IMR-90 (cell line): ENCODE results near the gene KMT2B. TPM values are rescaled to one million over a fixed set of nuclear protein-coding genes. Genes with fewer than 3 reads are reported as not detected.

Experiments used
- ATAC-seq: fragments of 200-7000 bp; cut with Tn5 transposase; 2 replicates; pipeline ENCODE4 v1.9.1; 2020; ENCODE audit warnings: low read depth, mild to moderate bottlenecking, moderate library complexity
- BruUV-seq: library from RNA; stranded (reverse); fragments of 400-500 nt; replicated peaks from 2 replicates; lab custom pipeline; 2021; lab: Mats Ljungman, UMichigan
- CTCF ChIA-PET: fragments of 300-600 bp; formaldehyde crosslinking; extraction: SDS; loops from one replicate; lab custom pipeline; 2021; ENCODE audit warnings: antibody characterized with exemption; lab: Yijun Ruan, JAX
- POLR2A ChIA-PET: fragments of 300-600 bp; sonication (Branson Sonifier 250); formaldehyde crosslinking; loops from one replicate; lab custom pipeline; 2022; ENCODE audit warnings: antibody characterized with exemption; ENCODE audit not compliant: unreplicated experiment; lab: Charles Lee
- DNase-seq: peaks from one replicate; pipeline ENCODE4 v3.0.0; 2013
- H2AFZ ChIP-seq: replicated peaks from 2 replicates; pipeline ENCODE3; 2013; ENCODE audit warnings: low read length, mild to moderate bottlenecking; ENCODE audit not compliant: poor library complexity
- H2AK5ac ChIP-seq: 2 replicates; pipeline ENCODE4 v1.6.1; 2013; ENCODE audit warnings: low read depth, low read length, inconsistent platforms
- H2AK9ac ChIP-seq: replicated peaks from 2 replicates; pipeline ENCODE3; 2013; ENCODE audit warnings: mild to moderate bottlenecking, low read depth, low read length, moderate library complexity; ENCODE audit not compliant: poor library complexity
- H2BK120ac ChIP-seq: 2 replicates; pipeline ENCODE4 v1.6.1; 2013; ENCODE audit warnings: low read depth, low read length, inconsistent platforms
- H2BK15ac ChIP-seq: 3 replicates; pipeline ENCODE4 v1.6.1; 2013; ENCODE audit warnings: low read depth, low read length, inconsistent platforms
- H2BK20ac ChIP-seq: 2 replicates; pipeline ENCODE4 v1.6.1; 2013; ENCODE audit warnings: low read depth, mild to moderate bottlenecking, inconsistent platforms, low read length, moderate library complexity
- H2BK5ac ChIP-seq: 2 replicates; pipeline ENCODE4 v1.6.1; 2013; ENCODE audit warnings: mild to moderate bottlenecking, low read depth, low read length, inconsistent platforms; ENCODE audit not compliant: poor library complexity, severe bottlenecking
- H3K14ac ChIP-seq: replicated peaks from 2 replicates; pipeline ENCODE4 v1.6.1; 2013; ENCODE audit warnings: low read depth, low read length, inconsistent platforms
- H3K18ac ChIP-seq: 2 replicates; pipeline ENCODE4 v1.6.1; 2013; ENCODE audit warnings: low read depth, low read length, control low read depth
- H3K23ac ChIP-seq: 2 replicates; pipeline ENCODE4 v1.6.1; 2013; ENCODE audit warnings: low read depth, low read length, inconsistent platforms
- H3K27ac ChIP-seq: 2 replicates; pipeline ENCODE4 v1.5.1; 2013; ENCODE audit warnings: mild to moderate bottlenecking, control low read depth, low read length; ENCODE audit not compliant: insufficient read depth
- H3K27me3 ChIP-seq: 2 replicates; pipeline ENCODE4 v1.6.1; 2013; ENCODE audit warnings: low read length; ENCODE audit not compliant: control insufficient read depth, insufficient read depth
- H3K36me3 ChIP-seq: 2 replicates; pipeline ENCODE4 v1.6.1; 2013; ENCODE audit warnings: low read length, mixed read lengths; ENCODE audit not compliant: control insufficient read depth, insufficient read depth
- H3K4ac ChIP-seq: 2 replicates; pipeline ENCODE4 v1.6.1; 2013; ENCODE audit warnings: low read depth, low read length, inconsistent platforms
- H3K4me1 ChIP-seq: 2 replicates; pipeline ENCODE4 v1.6.1; 2013; ENCODE audit warnings: low read length, mixed read lengths; ENCODE audit not compliant: control insufficient read depth, insufficient read depth
- H3K4me2 ChIP-seq: 2 replicates; pipeline ENCODE4 v1.6.1; 2013; ENCODE audit warnings: low read depth, mild to moderate bottlenecking, control low read depth, low read length, moderate library complexity
- H3K4me3 ChIP-seq: 2 replicates; pipeline ENCODE4 v1.5.1; 2013; ENCODE audit warnings: low read depth, mild to moderate bottlenecking, control low read depth, low read length, moderate library complexity; ENCODE audit not compliant: insufficient read depth
- H3K56ac ChIP-seq: 2 replicates; pipeline ENCODE4 v1.6.1; 2013; ENCODE audit warnings: low read length, inconsistent platforms; ENCODE audit not compliant: insufficient read depth; ENCODE audit errors: extremely low read depth
- H3K79me1 ChIP-seq, 2 experiments: 2 replicates each; pipeline ENCODE4 v1.6.1; 2013; ENCODE audit warnings: low read length in 2 of 2, inconsistent platforms in 1 of 2, low read depth in 1 of 2
- H3K9ac ChIP-seq: 2 replicates; pipeline ENCODE4 v1.6.1; 2013; ENCODE audit warnings: low read depth, low read length, control low read depth
- H3K9me1 ChIP-seq: 2 replicates; pipeline ENCODE4 v1.6.1; 2013; ENCODE audit warnings: low read length, inconsistent platforms; ENCODE audit not compliant: insufficient read depth
- H3K9me3 ChIP-seq: 2 replicates; pipeline ENCODE4 v1.6.1; 2013; ENCODE audit warnings: low read length; ENCODE audit not compliant: control insufficient read depth, insufficient read depth
- H4K20me1 ChIP-seq: 2 replicates; pipeline ENCODE4 v1.6.1; 2013; ENCODE audit warnings: low read length, inconsistent platforms; ENCODE audit not compliant: insufficient read depth
- H4K5ac ChIP-seq: 2 replicates; pipeline ENCODE4 v1.6.1; 2013; ENCODE audit warnings: mild to moderate bottlenecking, low read depth, low read length, control low read depth
- H4K8ac ChIP-seq, 2 experiments: 2 replicates each; pipeline ENCODE4 v1.6.1; 2013; ENCODE audit warnings: low read depth in 2 of 2, low read length in 2 of 2, control low read depth in 1 of 2, inconsistent platforms in 1 of 2
- H4K91ac ChIP-seq: 2 replicates; pipeline ENCODE4 v1.6.1; 2013; ENCODE audit warnings: low read depth, low read length, inconsistent platforms; ENCODE audit not compliant: insufficient read depth
- BHLHE40 ChIP-seq: fragments of 150-350 bp; IDR thresholded peaks from 2 replicates; pipeline ENCODE4 v1.6.1; 2016; ENCODE audit warnings: mild to moderate bottlenecking, low read depth, low read length
- CEBPB ChIP-seq: IDR thresholded peaks from 2 replicates; pipeline ENCODE4 v1.6.1; 2012; ENCODE audit warnings: low read depth, low read length, improper control_type of control experiment
- MAFK ChIP-seq: IDR thresholded peaks from 2 replicates; pipeline ENCODE4 v1.6.1; 2012; ENCODE audit warnings: low read depth, low read length, improper control_type of control experiment
- MAZ ChIP-seq: IDR thresholded peaks from 2 replicates; pipeline ENCODE4 v1.6.1; 2012; ENCODE audit warnings: low read depth, mild to moderate bottlenecking, low read length, improper control_type of control experiment, moderate library complexity, borderline replicate concordance
- NFE2L2 ChIP-seq: fragments of 150-350 bp; IDR thresholded peaks from 2 replicates; pipeline ENCODE4 v1.6.1; 2016; ENCODE audit warnings: low read depth, mild to moderate bottlenecking, low read length
- POLR2A ChIP-seq: IDR thresholded peaks from 2 replicates; pipeline ENCODE4 v1.6.1; 2012; ENCODE audit warnings: mild to moderate bottlenecking, low read depth, low read length
- RCOR1 ChIP-seq: IDR thresholded peaks from 2 replicates; pipeline ENCODE4 v1.6.1; 2012; ENCODE audit warnings: mild to moderate bottlenecking, low read length, improper control_type of control experiment; ENCODE audit not compliant: insufficient replicate concordance
- RFX5 ChIP-seq: IDR thresholded peaks from 2 replicates; pipeline ENCODE4 v1.8.0; 2012; ENCODE audit warnings: low read depth, mild to moderate bottlenecking, low read length, moderate library complexity
- SMC3 ChIP-seq: fragments of 150-350 bp; IDR thresholded peaks from 2 replicates; pipeline ENCODE4 v1.6.1; 2016; ENCODE audit warnings: low read depth, mild to moderate bottlenecking, antibody characterized with exemption, low read length, moderate library complexity
- WGBS, 2 experiments: methylation state at CpG; one replicate each; pipeline versions ENCODE4 v1.1.5 to v1.1.7; 2013; ENCODE audit warnings: missing lambda C conversion rate in 2 of 2; ENCODE audit not compliant: insufficient read length in 1 of 2; ENCODE audit errors: extremely low coverage in 2 of 2; 5-methylcytosine and 5-hydroxymethylcytosine counted together
- dilution Hi-C: fragments of 300-500 bp; cut with HindIII; formaldehyde crosslinking; loops from one replicate; pipeline ENCODE4 v1.14.3; 2018; ENCODE audit warnings: low sequenced_read_pairs; ENCODE audit not compliant: unreplicated experiment
- in situ Hi-C: fragments of 300-500 bp; cut with MboI; formaldehyde crosslinking; loops from 3 replicates; pipeline ENCODE4 v1.14.3; 2019; ENCODE audit warnings: low sequenced_read_pairs, inconsistent platforms, mixed read lengths
- intact Hi-C: fragments of 100-400 bp; cut with micrococcal nuclease; formaldehyde crosslinking; loops from 2 replicates; pipeline ENCODE4 v1.10.0; 2022
- polyA plus RNA-seq, 3 experiments: library from polyadenylated mRNA; depleted of rRNA; stranded (reverse); fragments of >200 nt; gene quantifications; 2 replicates each; pipeline ENCODE4 v1.2.3, GENCODE V29; 2012; ENCODE audit warnings: low replicate concordance in 1 of 3
- total RNA-seq: library from RNA; depleted of rRNA; stranded (reverse); fragments of >200 nt; gene quantifications from 2 replicates; pipeline ENCODE4 v1.2.3, GENCODE V29; 2012
- TF ChIP-seq, protein P1 (sequence below): fragments of 150-350 bp; IDR thresholded peaks from 2 replicates; pipeline ENCODE4 v1.6.1; 2016; ENCODE audit warnings: low read depth, mild to moderate bottlenecking, low read length, moderate library complexity, borderline replicate concordance
- TF ChIP-seq, protein P2 (sequence below): conservative IDR thresholded peaks from 2 replicates; pipeline ENCODE4 v1.5.1; 2012; ENCODE audit warnings: mild to moderate bottlenecking, low read depth, low read length, improper control_type of control experiment

KMT2B gene
- total and polyA plus RNA-seq, 2 of the 4 experiments (the other 2 are of a cell fraction): 3.0 to 30.7 TPM

DNA sequence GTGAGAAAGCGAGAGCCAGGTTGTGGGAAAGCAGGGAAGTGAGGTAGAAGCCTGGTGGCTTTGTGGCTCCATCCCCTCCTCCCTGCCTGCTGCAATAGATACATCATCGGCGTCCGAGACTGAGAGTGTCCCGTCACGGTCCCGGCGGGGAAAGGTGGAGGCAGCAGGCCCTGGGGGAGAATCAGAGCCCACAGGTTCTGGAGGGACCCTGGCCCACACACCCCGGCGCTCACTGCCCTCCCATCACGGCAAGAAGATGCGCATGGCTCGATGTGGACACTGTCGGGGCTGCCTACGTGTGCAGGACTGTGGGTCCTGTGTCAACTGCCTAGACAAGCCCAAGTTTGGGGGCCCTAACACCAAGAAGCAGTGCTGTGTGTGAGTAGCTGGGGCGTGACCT lies 5.1 kb downstream of the KMT2B start:
- Histone ChIP-seq H4K91ac (no peak overlapping the region), H3K36me3 (peaks cover 68% of the 10 kb centered on the region), H3K4me3 (no peak overlapping the region), H2BK120ac (no peak overlapping the region), H3K79me1 (peaks cover 16 to 48% of the 10 kb centered on the region in 2 experiments; a peak in 3 of 4 replicates), H3K9ac (no peak overlapping the region), H4K5ac (no peak overlapping the region), H2AFZ (no peak overlapping the region), H3K4me1 (peaks cover 6% of the 10 kb centered on the region), H4K8ac (no peak overlapping the region), H3K9me3 (no peaks in the 10 kb centered on the region), H3K27ac (no peak overlapping the region), H3K23ac (no peak overlapping the region), H4K20me1 (peaks cover 29% of the 10 kb centered on the region), H3K56ac (no peak overlapping the region), H3K18ac (no peak overlapping the region), H2AK9ac (no peak overlapping the region), H2BK5ac (no peak overlapping the region), H3K4me2 (no peak overlapping the region), H3K27me3 (no peaks in the 10 kb centered on the region), H3K4ac (no peak overlapping the region), H2BK15ac (no peak overlapping the region), H3K14ac (no peak overlapping the region), H2AK5ac (no peak overlapping the region), H2BK20ac (no peak overlapping the region), H3K9me1 (no peaks in the 10 kb centered on the region; the same call in 1 of the 2 replicates)
- WGBS, 2 experiments: 97% methylated on average over 6 of the region's 16 CpGs; no CpG with 5 or more reads in 1 of the 2 experiments
- in situ Hi-C loops (no loop called here), dilution Hi-C loops (no loop called here), intact Hi-C loops (no loop called here)
- DNase-seq: no peak
- CTCF ChIA-PET: no interaction called here
- BruUV-seq: TSS peak; percentile 21
- POLR2A ChIA-PET: interaction anchor here (0.6 kb wide), 1 partner anchor 18 kb away, joined by 3 read pairs; no protein-coding TSS in a partner anchor
- ATAC-seq: no peak
- TF ChIP-seq MAZ (no peak), POLR2A (no peak), SMC3 (no peak), NFE2L2 (no peak), MAFK (no peak), RFX5 (no peak), RCOR1 (no peak), BHLHE40 (no peak), CEBPB (no peak)
- TF ChIP-seq, protein P1, sequence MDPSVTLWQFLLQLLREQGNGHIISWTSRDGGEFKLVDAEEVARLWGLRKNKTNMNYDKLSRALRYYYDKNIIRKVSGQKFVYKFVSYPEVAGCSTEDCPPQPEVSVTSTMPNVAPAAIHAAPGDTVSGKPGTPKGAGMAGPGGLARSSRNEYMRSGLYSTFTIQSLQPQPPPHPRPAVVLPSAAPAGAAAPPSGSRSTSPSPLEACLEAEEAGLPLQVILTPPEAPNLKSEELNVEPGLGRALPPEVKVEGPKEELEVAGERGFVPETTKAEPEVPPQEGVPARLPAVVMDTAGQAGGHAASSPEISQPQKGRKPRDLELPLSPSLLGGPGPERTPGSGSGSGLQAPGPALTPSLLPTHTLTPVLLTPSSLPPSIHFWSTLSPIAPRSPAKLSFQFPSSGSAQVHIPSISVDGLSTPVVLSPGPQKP: no peak
- TF ChIP-seq, protein P2, sequence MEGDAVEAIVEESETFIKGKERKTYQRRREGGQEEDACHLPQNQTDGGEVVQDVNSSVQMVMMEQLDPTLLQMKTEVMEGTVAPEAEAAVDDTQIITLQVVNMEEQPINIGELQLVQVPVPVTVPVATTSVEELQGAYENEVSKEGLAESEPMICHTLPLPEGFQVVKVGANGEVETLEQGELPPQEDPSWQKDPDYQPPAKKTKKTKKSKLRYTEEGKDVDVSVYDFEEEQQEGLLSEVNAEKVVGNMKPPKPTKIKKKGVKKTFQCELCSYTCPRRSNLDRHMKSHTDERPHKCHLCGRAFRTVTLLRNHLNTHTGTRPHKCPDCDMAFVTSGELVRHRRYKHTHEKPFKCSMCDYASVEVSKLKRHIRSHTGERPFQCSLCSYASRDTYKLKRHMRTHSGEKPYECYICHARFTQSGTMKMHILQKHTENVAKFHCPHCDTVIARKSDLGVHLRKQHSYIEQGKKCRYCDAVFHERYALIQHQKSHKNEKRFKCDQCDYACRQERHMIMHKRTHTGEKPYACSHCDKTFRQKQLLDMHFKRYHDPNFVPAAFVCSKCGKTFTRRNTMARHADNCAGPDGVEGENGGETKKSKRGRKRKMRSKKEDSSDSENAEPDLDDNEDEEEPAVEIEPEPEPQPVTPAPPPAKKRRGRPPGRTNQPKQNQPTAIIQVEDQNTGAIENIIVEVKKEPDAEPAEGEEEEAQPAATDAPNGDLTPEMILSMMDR: no peak
